Activated naive CD4-positive, alpha-beta T cell treated with anti-CD3 and anti-CD28 coated beads, Interleukin-2, amount 10 ng/mL, durations not matched to agents 7 days and 5 days (primary cell): Measurements from ENCODE around the gene TEC.

Experiments used
- CTCF ChIA-PET: fragments of 350-600 bp; sonication (Branson Sonifier 250); formaldehyde crosslinking; loops from one replicate; lab custom pipeline; 2021; ENCODE audit warnings: antibody characterized with exemption; lab: Charles Lee
- DNase-seq: peaks from one replicate; pipeline ENCODE4 v3.0.0-alpha.2; 2020
- H3K27ac Mint-ChIP-seq: one replicate; pipeline ENCODE4 v1.8.0; 2021; ENCODE audit warnings: mild to moderate bottlenecking, moderate library complexity, mixed read lengths
- H3K27me3 Mint-ChIP-seq: one replicate; pipeline ENCODE4 v1.8.0; 2021; ENCODE audit warnings: mild to moderate bottlenecking, mixed read lengths
- H3K36me3 Mint-ChIP-seq: one replicate; pipeline ENCODE4 v1.8.0; 2021; ENCODE audit warnings: mixed read lengths
- H3K4me1 Mint-ChIP-seq: one replicate; pipeline ENCODE4 v1.8.0; 2021; ENCODE audit warnings: mixed read lengths
- H3K4me3 Mint-ChIP-seq: one replicate; pipeline ENCODE4 v1.8.0; 2021; ENCODE audit warnings: mild to moderate bottlenecking, moderate library complexity, mixed read lengths
- H3K9me3 Mint-ChIP-seq: one replicate; pipeline ENCODE4 v1.8.0; 2021; ENCODE audit warnings: mixed read lengths

TEC gene

GRCh38 chr4:48259748-48260147 lies 9.9 kb downstream of the TEC start:
- no peaks in the 10 kb centered on the region for H3K36me3 Mint-ChIP-seq
- DNase-seq = no peak
- no peak overlapping the region for H3K27ac Mint-ChIP-seq
- H3K9me3 Mint-ChIP-seq = no peaks in the 10 kb centered on the region
- CTCF ChIA-PET = interaction anchor here (0.5 kb wide), 1 partner anchor 170 kb away, joined by 3 read pairs; no protein-coding TSS in a partner anchor
- no peak overlapping the region for H3K4me3 Mint-ChIP-seq
- H3K27me3 Mint-ChIP-seq = peaks cover 5% of the 10 kb centered on the region
- peaks cover 7% of the 10 kb centered on the region for H3K4me1 Mint-ChIP-seq

DNA sequence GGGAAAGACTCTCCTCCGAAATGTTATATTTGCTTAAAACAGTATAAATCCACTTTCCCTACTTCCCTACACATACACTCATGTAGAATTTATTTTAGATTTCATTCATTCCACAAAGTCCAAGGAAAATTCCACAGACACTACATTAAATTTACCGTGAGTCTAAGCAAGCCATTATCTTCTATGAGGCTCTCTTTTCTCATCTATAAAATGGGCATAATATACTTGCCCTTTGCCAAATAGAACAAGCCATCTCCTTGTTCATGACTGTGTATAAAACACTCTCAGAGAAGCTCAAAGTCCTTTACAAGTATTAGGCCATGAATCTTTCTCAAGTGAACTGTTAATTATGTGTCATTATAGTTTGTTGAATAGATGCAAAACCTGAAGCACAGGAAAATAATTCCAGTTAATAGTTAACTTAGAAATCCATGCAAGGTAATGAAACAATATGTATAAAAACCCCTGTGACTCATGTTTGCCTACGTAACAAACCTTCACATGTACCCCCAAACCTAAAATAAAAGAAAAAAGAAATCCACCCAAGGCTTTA lies 10.7 kb downstream of the TEC start:
- Mint-ChIP-seq H3K4me3 (no peak overlapping the region), H3K27ac (no peak overlapping the region), H3K36me3 (no peaks in the 10 kb centered on the region), H3K4me1 (peaks cover 7% of the 10 kb centered on the region), H3K27me3 (no peaks in the 10 kb centered on the region), H3K9me3 (no peaks in the 10 kb centered on the region)
- no peak for DNase-seq
- CTCF ChIA-PET = no interaction called here

- no peak for DNase-seq
- CTCF ChIA-PET = interaction anchor here (1.0 kb wide), 1 partner anchor 25 kb away, joined by 3 read pairs; no protein-coding TSS in a partner anchor
- H3K27ac Mint-ChIP-seq = no peak overlapping the region
- peaks cover 2% of the 10 kb centered on the region for H3K4me1 Mint-ChIP-seq
- H3K36me3 Mint-ChIP-seq = no peaks in the 10 kb centered on the region
- no peaks in the 10 kb centered on the region for H3K27me3 Mint-ChIP-seq
- no peak overlapping the region for H3K4me3 Mint-ChIP-seq
- no peaks in the 10 kb centered on the region for H3K9me3 Mint-ChIP-seq
Observed at GRCh38 chr4:48255959-48256342, 13.7 kb downstream of the TEC start.

DNA sequence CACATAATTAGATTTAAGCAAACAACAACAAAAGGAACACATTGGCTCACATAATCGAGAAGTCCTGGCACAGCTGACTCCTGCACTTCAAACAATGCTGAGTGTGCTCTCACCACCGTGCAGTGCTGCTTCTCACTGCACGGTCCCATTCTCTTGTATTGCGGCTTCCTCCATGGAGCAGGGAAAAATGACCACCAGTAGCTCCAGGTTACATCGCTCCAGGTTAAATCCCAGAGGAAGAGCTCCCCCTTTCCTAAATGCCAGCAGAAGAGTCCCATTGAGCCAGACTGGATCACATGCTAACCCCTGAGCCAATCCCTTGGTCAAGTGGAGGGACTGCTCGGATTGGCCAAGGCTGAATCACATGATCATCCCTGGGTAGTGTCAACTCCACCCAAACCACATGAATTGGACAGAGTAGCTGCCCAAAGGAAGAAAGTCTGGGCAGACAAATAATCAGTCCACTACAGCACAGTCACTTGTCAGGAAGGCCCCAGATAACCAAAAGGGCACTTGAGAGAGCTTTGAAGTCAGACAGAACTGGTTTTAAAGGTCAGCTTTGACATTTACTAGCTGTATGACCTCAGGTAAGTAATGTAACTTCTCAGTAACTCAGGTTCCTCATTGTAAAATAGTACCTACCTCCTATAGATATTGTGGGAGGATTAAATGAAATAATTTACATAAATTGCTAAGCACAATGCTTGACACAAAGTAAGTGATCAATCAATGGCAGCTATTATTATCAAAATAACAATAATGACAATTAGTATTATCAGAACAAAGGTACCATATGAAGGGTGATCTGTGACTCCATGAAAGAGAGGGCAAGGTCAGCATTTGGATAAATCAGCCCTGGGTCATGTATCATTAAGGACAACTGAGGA lies 14.3 kb downstream of the TEC start:
- no peak for DNase-seq
- Mint-ChIP-seq H3K27me3 (no peaks in the 10 kb centered on the region), H3K4me1 (no peaks in the 10 kb centered on the region), H3K36me3 (no peaks in the 10 kb centered on the region), H3K9me3 (no peaks in the 10 kb centered on the region), H3K27ac (no peak overlapping the region), H3K4me3 (no peak overlapping the region)
- CTCF ChIA-PET = interaction anchor here (1.0 kb wide), 1 partner anchor 24 kb away, joined by 3 read pairs; no protein-coding TSS in a partner anchor

GRCh38 chr4:48254381-48255071 lies 15.1 kb downstream of the TEC start:
- DNase-seq = no peak
- Mint-ChIP-seq H3K4me3 (no peak overlapping the region), H3K27ac (no peak overlapping the region), H3K27me3 (no peaks in the 10 kb centered on the region), H3K4me1 (no peaks in the 10 kb centered on the region), H3K36me3 (no peaks in the 10 kb centered on the region), H3K9me3 (no peaks in the 10 kb centered on the region)
- CTCF ChIA-PET = interaction anchor here (1.0 kb wide), 1 partner anchor 24 kb away, joined by 3 read pairs; no protein-coding TSS in a partner anchor

GRCh38 chr4:48252313-48252712 lies 17.3 kb downstream of the TEC start:
- no peaks in the 10 kb centered on the region for H3K36me3 Mint-ChIP-seq
- no peaks in the 10 kb centered on the region for H3K9me3 Mint-ChIP-seq
- no peaks in the 10 kb centered on the region for H3K27me3 Mint-ChIP-seq
- DNase-seq = no peak
- no peaks in the 10 kb centered on the region for H3K4me1 Mint-ChIP-seq
- H3K27ac Mint-ChIP-seq = no peak overlapping the region
- CTCF ChIA-PET = interaction anchor here (0.7 kb wide), 1 partner anchor 122 kb away, joined by 3 read pairs; no protein-coding TSS in a partner anchor
- no peak overlapping the region for H3K4me3 Mint-ChIP-seq

- no peak overlapping the region for H3K4me3 Mint-ChIP-seq
- no peak overlapping the region for H3K27ac Mint-ChIP-seq
- CTCF ChIA-PET = no interaction called here
- no peak for DNase-seq
- H3K4me1 Mint-ChIP-seq = no peaks in the 10 kb centered on the region
- no peaks in the 10 kb centered on the region for H3K27me3 Mint-ChIP-seq
- no peaks in the 10 kb centered on the region for H3K9me3 Mint-ChIP-seq
- H3K36me3 Mint-ChIP-seq = no peaks in the 10 kb centered on the region
Observed at GRCh38 chr4:48250980-48251379, 18.7 kb downstream of the TEC start.

DNA sequence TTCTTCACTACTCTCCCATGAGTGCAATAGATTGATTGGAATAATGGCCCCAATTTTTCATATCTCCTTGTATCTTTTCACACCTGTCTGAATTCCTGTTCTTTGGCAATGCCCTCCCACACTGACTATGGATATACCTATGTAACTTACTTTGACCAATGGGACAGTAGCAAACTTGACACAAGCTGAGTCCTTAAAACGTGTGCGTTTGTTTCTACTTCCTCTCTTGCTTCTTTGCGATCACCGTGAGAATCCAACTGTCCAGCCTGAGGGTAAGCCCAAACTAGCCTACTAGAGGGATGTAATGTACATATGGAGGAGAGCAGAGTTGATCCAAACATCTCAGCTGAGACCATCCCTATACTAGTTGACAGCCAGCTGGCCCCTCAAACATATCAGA lies 19.3 kb downstream of the TEC start:
- no peaks in the 10 kb centered on the region for H3K4me1 Mint-ChIP-seq
- H3K36me3 Mint-ChIP-seq = no peaks in the 10 kb centered on the region
- CTCF ChIA-PET = no interaction called here

GRCh38 chr4:48249378-48249777 lies 20.3 kb downstream of the TEC start:
- CTCF ChIA-PET = no interaction called here
- Mint-ChIP-seq H3K9me3 (no peaks in the 10 kb centered on the region), H3K4me3 (no peak overlapping the region), H3K27me3 (no peaks in the 10 kb centered on the region), H3K4me1 (no peaks in the 10 kb centered on the region), H3K36me3 (no peaks in the 10 kb centered on the region), H3K27ac (no peak overlapping the region)
- DNase-seq = no peak

More for the DNA sequence above, 19.3 kb downstream of the TEC start:
- H3K4me3 Mint-ChIP-seq = no peak overlapping the region
- DNase-seq = no peak
- H3K27ac Mint-ChIP-seq = no peak overlapping the region
- no peaks in the 10 kb centered on the region for H3K27me3 Mint-ChIP-seq
- no peaks in the 10 kb centered on the region for H3K9me3 Mint-ChIP-seq

- H3K4me1 Mint-ChIP-seq = no peaks in the 10 kb centered on the region
- H3K9me3 Mint-ChIP-seq = no peaks in the 10 kb centered on the region
- H3K27ac Mint-ChIP-seq = no peak overlapping the region
- no peak overlapping the region for H3K4me3 Mint-ChIP-seq
- DNase-seq = no peak
- no peaks in the 10 kb centered on the region for H3K27me3 Mint-ChIP-seq
- CTCF ChIA-PET = no interaction called here
- H3K36me3 Mint-ChIP-seq = no peaks in the 10 kb centered on the region
Observed at GRCh38 chr4:48248559-48248953, 21.1 kb downstream of the TEC start.

- Mint-ChIP-seq H3K4me3 (no peak overlapping the region), H3K27ac (no peak overlapping the region), H3K27me3 (no peaks in the 10 kb centered on the region), H3K9me3 (no peaks in the 10 kb centered on the region), H3K4me1 (no peaks in the 10 kb centered on the region), H3K36me3 (no peaks in the 10 kb centered on the region)
- DNase-seq = no peak
- CTCF ChIA-PET = no interaction called here
Observed at GRCh38 chr4:48247878-48248558, 21.6 kb downstream of the TEC start.

DNA sequence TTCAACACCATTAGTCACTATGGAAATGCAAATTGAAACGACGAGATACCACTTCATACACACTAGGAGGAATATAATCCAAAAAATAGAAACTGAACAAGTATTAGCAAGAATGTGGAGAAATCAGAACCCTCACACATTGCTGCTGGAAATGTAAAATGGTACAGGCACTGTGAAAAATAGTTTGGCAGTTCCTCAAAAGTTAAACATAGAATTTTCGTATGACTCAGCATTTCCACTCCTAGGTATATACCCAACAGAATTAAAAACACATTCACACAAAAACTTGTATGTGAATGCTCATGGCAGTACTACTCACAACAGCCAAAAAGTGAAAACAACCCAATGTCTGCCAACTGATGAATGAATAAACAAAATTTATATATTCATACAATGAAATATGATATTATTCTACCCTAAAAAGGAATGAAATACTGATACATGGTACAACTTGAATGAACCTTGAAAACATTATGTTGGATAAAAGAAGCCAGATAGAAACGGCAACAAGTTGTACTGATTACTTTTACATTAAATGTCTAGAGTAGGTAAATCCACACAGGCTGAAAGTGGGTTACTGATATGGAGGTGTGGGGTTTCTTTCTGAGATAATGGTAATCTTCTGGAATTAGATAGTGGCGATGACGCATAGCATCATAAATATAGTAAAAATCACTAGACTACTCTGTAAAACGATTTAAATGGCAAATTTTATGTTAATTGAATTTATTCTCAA lies 22.3 kb downstream of the TEC start:
- CTCF ChIA-PET = no interaction called here
- DNase-seq = no peak
- H3K4me1 Mint-ChIP-seq = no peaks in the 10 kb centered on the region
- H3K36me3 Mint-ChIP-seq = no peaks in the 10 kb centered on the region
- no peaks in the 10 kb centered on the region for H3K9me3 Mint-ChIP-seq
- H3K27me3 Mint-ChIP-seq = no peaks in the 10 kb centered on the region
- no peak overlapping the region for H3K27ac Mint-ChIP-seq
- no peak overlapping the region for H3K4me3 Mint-ChIP-seq

DNA sequence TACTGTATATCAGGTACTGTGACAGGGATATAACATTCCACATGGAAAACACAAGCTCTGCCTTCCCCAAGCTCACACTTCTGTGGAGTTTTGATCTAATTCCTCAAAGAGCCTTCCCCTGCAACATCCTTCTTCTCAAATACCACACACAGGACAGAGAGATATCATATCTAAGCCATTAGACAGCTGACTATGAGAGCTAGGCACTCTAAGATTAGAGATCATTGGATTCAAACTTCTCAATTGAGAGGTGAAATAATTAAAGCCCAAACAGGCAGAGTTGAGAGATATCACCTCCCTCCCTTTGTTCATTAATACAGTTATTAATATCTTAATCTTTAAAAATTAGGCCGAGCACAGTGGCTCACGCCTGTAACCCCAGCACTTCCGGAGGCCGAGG lies 25.0 kb downstream of the TEC start:
- Mint-ChIP-seq H3K9me3 (no peaks in the 10 kb centered on the region), H3K27me3 (no peaks in the 10 kb centered on the region), H3K36me3 (no peaks in the 10 kb centered on the region), H3K4me1 (no peaks in the 10 kb centered on the region), H3K4me3 (no peak overlapping the region), H3K27ac (no peak overlapping the region)
- no peak for DNase-seq
- CTCF ChIA-PET = no interaction called here
